Measurements from ENCODE around the gene MUL1. TPM values are rescaled to one million over a fixed set of nuclear protein-coding genes. Genes with fewer than 3 reads are reported as not detected.

Gene MUL1
- total RNA-seq = 24.7 and 28.0 TPM in 2 replicates

GRCh38 chr1:20507564-20508410 lies at the start of gene MUL1:
Gene MUL1, minus strand, starts transcription at chr1:20508151. Its CDS starts 127 bp downstream, at chr1:20508024.

GRCh38 chr1:20551945-20552727 lies 44.2 kb upstream of the MUL1 start, which contains the start of gene FAM43B:
Gene FAM43B, plus strand, starts transcription at chr1:20552573. Its CDS starts 401 bp downstream, at chr1:20552974.

DNA sequence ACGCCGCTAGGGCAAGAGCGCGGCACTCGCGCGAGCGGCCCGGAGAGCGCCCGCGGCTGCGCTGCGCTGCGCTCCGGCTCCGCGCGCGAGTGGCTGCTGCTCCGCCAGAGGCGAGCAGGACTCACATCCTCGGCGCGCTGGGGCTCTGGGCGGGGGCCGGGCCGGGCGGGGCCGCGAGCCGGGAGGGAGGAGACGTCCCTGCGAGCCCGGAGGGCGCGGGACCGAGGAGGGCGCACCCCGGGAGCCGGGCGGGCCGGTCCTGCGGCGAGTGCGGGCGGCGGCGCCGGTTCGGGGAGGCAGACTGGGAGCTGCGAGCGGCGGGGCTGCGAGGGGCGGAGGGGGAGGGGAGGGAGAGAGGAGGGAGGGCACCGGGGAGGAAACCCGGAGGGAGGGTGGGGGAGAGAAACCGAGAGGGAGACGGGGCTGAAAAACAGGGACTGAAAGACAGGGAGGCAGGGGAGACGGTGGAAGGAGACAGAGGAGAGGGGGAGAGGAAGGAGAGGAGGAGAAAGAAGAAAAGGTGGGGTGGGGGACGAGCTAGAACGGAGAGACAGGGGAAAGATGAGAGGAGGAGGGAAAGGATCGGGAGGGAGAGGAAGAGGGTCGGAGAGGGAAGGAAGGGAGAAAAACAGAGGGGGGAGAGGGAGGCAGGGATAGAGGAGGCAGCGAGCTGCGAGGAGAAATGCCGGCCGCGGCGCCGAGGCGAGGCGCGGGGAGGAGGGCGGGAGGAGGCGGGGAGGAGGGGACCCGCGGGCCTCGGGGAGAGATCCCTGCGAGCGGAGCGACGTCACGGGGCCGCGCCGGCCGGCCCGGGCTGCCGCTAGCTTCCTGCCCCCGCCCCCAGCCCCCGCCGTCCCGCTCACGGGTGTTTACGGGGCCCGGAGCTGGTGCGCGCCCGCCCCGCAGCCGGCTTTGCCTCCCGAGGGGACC lies 22.2 kb downstream of the MUL1 start, which contains the start of gene CAMK2N1:
Gene CAMK2N1 (minus strand): TSS at position 684 of the 930 bp plus-strand sequence. CDS start 831 bp downstream, outside the sequence.

Other genes with a start within 250 kb of the MUL1 start
- gene VWA5B1, start 217.3 kb downstream of the MUL1 start, total RNA-seq = not detected in 2 replicates
- gene CAMK2N1, start 21.9 kb downstream of the MUL1 start, total RNA-seq = 6.2 and 10.8 TPM in 2 replicates
- not detected in 2 replicates for gene FAM43B, start 44.4 kb upstream of the MUL1 start, total RNA-seq
- gene CDA, start 80.9 kb upstream of the MUL1 start, total RNA-seq = 2.6 and 8.2 TPM in 2 replicates
- 60.1 and 74.5 TPM in 2 replicates for gene PINK1, start 125.3 kb upstream of the MUL1 start, total RNA-seq
- gene DDOST, start 153.2 kb upstream of the MUL1 start, total RNA-seq = 235 and 305 TPM in 2 replicates
- 1.7 TPM in 2 replicates for gene KIF17, start 209.9 kb upstream of the MUL1 start, total RNA-seq
- 31.5 and 64.6 TPM in 2 replicates for gene SH2D5, start 224.6 kb upstream of the MUL1 start, total RNA-seq